HG02970 (cell line): ENCODE measurements around the gene PCYT2.
"Not testable (repeated sequence)": the region's sequence is repeated elsewhere in the genome, so short reads cannot be mapped to it uniquely, and the experiment has no call there.

Experiments used
- ATAC-seq: cut with Tn5 transposase; IDR thresholded peaks from one replicate; pipeline ENCODE4 v1.9.1; 2021; ENCODE audit warnings: mild to moderate bottlenecking, moderate library complexity, moderate number of reproducible peaks; ENCODE audit not compliant: unreplicated experiment, low FRiP score

PCYT2 gene

GRCh38 chr17:81911277-81911961 is at the start of gene PCYT2:
TSS of gene PCYT2 (minus strand) at chr17:81911399. CDS start at chr17:81911355, 44 bp downstream.
- ATAC-seq: peak; percentile 67

GRCh38 chr17:81960130-81960958 is 49.1 kb upstream of the PCYT2 start:
- ATAC-seq: no peak

GRCh38 chr17:81959362-81960129 is 48.3 kb upstream of the PCYT2 start:
- ATAC-seq: no peak

- ATAC-seq: no peak
Measured at GRCh38 chr17:81958633-81959342, 47.6 kb upstream of the PCYT2 start.

DNA sequence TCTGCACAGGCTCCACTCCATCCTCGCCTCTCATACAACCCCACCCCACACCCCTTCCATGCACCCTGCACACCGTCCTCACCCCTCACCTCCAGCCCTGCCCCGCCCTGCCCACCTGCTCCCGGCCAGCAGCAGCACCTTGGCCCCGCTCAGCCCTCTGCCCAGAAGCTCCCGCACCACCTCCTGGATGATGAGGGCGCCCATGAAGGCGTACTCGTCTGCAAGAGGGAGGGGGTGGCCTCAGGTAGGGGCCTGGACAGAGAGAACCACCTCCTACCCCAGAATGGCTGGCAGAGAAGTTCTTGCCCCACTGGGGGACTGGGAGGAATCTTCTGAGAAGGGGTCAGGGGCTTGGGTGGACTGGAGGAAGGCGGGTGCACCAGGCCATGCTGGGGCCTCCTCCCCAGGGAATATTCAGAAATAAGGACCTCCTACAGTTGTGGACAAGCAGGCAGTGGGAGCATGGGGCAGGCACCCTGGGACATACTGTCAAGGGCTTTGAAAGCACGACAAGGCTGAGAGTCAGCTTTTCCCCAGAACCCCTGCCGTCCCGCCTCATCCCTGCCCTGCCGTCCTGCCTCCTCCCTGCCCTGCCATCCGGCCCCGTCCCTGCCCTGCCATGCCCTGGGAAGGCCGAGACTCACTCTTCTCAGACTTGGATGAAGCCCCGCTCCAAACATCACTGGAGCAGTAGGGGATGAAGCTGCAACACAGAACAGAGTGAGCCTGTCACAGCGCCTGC is 46.7 kb upstream of the PCYT2 start:
- no peak for ATAC-seq

GRCh38 chr17:81956607-81957589 is 45.7 kb upstream of the PCYT2 start:
- no peak for ATAC-seq

DNA sequence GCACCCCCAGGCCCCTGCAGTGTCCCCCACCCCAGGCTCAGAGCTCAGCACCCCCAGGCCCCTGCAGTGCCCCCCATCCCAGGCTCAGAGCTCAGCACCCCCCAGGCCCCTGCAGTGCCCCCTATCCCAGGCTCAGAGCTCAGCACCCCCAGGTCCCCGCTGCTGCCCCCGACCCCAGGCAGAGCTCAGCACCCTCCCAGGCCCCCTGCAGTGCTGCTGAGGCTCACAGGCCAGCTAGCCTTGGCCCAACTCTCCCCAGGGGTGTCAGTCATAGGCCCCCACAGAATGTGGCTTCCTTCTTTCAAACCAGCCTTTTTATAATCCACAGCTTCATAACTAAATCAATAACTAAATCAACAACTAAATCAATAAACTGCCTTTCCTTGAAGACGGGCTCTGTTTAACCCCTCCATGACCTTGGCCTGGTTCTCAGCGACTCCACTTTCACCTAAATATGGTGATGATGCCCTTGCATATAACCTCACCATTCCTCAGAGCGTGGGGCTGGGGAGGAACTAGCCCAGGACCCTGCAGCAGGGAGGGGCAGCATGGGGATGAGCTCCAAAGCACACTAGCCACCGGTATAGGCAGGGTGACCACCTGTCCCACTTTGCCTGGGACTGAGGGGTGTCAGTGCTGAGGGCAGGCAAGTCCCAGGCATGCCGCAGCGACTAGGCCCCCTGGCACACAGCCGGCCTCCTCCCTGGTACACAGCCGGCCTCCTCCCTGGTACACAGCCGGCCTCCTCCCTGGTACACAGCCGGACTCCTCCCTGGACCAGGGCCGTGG is 44.8 kb upstream of the PCYT2 start:
- ATAC-seq: no peak

GRCh38 chr17:81955058-81955681 is 44.0 kb upstream of the PCYT2 start:
- ATAC-seq: no peak

DNA sequence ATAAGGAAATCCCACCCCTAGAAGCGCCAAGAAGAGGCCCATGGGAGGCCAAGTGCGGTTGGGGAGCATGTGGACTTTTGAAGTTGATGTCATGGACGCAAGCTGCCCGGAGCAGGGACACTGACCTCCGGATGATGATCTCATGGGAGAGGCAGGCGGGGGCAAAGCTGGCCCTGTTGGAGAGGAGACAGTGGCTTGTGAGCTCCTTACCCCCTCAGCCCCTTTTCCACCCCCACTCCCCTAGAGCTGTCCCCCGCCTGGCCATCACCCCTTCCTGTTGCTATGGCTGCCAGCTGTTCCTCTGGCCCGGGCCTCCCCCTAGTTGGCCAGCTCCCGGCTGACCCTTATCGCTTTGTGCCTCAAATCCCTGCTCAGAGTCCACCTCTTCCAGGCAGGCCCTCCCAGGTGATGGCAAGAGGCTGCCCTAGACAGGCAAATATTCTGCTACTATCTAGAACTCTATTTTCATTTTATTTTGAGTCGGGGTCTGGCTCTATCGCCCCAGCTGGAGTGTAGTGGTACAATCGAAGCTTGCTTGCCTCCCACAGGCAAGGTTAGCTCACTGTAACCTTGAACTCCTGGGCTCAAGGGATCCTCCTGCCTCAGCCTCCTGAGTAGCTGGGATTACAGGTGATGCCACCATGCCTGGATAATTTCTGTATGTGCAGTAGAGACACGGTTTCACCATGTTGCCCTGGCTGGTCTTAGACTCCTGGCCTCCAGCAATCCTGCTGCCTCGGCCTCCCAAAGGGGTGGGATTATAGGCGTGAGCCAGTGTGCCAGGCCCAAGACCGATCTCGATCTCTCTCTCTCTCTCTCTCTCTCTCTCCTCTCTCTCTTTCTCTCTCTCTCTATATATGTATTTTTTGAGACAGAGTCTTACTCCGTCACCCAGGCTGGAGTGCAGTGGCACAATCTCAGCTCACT is 43.2 kb upstream of the PCYT2 start:
- no peak for ATAC-seq

DNA sequence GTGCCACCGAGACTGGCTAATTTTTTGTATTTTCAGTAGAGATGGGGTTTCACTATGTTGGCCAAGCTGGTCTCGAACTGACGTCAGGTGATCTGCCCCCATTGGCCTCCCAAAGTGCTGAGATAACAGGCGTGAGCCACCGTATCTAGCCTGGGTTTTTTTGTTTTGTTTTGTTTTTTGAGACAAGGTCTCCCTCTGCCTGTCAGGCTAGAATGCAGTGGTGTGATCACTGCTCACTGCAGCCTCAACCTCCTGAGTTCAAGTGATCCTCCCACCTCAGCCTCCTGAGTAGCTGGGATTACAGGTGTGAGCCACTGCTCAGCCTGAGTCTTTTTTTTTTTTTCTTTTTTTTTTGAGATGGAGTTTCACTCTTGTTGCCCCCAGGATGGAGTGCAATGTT is 42.2 kb upstream of the PCYT2 start:
- not testable (repeated sequence) for ATAC-seq

DNA sequence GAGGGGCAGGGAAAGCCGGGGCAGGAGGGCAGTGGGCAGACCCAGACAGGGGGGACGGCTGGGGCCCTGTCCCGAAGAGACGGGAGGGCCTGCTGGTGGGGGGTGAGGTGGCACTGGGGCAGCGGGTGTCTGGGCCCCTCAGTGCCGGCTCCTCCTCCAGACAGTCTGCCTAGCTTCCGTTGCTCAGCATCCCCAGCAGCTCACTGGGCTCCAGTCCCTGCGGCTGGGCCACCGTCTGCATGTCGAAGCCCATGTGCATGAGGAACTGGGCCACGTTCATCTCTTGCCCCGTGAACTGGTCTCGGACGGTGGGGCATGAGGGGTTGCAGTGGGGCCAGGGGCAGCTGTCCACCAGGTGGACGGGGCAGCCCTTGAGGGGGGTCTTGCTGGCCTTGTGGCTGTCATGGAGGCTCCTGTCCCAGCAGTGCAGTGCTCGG is 41.6 kb upstream of the PCYT2 start:
- no peak for ATAC-seq

- ATAC-seq: no peak
Measured at GRCh38 chr17:81951785-81952684, 40.8 kb upstream of the PCYT2 start.

- no peak for ATAC-seq
Measured at GRCh38 chr17:81950501-81950900, 39.3 kb upstream of the PCYT2 start.

- ATAC-seq: no peak
Measured at GRCh38 chr17:81948635-81949378, 37.6 kb upstream of the PCYT2 start.

DNA sequence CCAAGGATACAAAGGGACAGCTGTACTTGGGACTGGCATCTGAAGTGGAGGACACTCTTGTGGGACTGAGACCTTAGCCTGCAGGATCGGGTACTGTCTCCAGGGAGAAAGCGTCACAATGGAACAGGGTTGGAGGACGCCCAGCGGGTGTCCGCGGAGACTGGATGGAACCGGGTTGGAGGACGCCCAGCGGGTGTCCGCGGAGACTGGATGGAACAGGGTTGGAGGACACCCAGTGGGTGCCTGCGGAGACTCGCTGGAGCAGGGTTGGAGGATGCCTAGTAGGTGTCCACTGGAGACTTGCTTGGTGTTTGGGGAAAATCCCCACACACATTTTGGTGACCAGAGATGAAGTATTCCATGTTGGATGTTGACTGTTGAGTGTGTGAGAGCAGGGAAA is 36.0 kb upstream of the PCYT2 start, which contains the start of gene MYADML2:
TSS of gene MYADML2 (minus strand) at position 45 of the 400 bp plus-strand sequence. CDS start 5,492 bp downstream, outside the sequence.
- no peak for ATAC-seq
